AG09309 (cell line): Measurements from ENCODE around the gene DENND4B.

Experiments used
- DNase-seq: peaks from one replicate; pipeline ENCODE4 v3.0.0-alpha.2; 2010; ENCODE audit warnings: low read depth
- H3K4me3 ChIP-seq: 2 replicates; pipeline ENCODE4 v1.5.1; 2011; ENCODE audit warnings: mild to moderate bottlenecking, low read depth, low read length, moderate library complexity; ENCODE audit not compliant: control insufficient read depth
- TF ChIP-seq, protein P1 (sequence below): IDR thresholded peaks from 2 replicates; pipeline ENCODE4 v1.5.1; 2011; ENCODE audit warnings: mild to moderate bottlenecking, low read depth, low read length, inconsistent platforms; ENCODE audit not compliant: insufficient read depth, control insufficient read depth; ENCODE audit errors: missing control alignments

DENND4B gene

DNA sequence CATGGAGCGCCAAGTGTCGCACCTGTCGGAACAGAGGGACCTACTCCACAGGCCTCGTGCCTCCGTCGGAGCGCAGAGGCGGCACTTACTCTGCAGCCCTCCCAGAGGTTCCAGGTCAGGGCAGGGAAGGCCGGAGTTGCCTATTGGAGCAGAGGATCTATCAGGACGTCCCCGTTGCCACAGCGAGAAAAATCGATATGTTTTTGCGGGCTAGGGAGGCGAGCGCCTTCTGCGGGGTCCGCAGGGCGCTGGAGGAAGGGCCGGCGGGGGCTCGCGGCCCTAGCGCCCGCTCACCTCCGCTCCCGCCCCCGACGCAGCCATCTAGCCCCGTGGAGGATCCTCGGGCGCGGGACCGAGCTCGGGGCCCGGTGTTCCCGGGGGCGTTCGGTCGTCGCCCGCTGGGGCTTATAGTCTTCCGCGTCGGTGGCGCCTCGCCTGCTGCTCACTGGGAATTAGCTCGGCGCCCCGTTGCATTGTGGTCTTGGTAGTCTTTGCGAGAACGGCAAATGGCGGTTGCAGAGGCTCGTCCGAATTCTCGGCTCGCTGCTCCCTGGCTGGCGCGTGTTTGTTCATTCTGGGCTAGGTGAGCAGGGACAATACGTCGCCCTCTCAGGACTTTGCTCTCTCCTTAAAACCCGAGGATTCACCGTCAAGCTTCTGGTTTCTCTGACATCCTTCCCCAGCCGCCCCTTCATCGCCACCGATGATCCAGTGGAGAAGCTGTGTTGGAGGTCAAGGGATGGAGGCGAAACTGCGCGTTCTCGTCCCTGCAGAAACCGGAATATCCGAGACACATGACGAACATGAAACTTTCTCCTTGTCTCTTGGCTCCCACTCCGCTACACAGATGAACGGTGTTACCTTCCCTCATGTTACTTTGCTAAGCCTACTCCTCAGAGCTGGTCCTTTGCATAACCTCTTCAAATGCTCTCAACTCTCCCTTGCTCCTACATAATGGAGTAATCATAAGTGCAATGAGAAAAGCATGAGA lies 31.0 kb upstream of the DENND4B start, which contains the start of gene JTB:
Gene JTB (minus strand): TSS at position 425 of the 991 bp plus-strand sequence. CDS start 422 bp downstream, at position 3.
- peak within 1 kb of the TSS; percentile 89 for H3K4me3 ChIP-seq
- DNase-seq, result no peak
- TF ChIP-seq, protein P1, sequence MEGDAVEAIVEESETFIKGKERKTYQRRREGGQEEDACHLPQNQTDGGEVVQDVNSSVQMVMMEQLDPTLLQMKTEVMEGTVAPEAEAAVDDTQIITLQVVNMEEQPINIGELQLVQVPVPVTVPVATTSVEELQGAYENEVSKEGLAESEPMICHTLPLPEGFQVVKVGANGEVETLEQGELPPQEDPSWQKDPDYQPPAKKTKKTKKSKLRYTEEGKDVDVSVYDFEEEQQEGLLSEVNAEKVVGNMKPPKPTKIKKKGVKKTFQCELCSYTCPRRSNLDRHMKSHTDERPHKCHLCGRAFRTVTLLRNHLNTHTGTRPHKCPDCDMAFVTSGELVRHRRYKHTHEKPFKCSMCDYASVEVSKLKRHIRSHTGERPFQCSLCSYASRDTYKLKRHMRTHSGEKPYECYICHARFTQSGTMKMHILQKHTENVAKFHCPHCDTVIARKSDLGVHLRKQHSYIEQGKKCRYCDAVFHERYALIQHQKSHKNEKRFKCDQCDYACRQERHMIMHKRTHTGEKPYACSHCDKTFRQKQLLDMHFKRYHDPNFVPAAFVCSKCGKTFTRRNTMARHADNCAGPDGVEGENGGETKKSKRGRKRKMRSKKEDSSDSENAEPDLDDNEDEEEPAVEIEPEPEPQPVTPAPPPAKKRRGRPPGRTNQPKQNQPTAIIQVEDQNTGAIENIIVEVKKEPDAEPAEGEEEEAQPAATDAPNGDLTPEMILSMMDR, result no peak

DNA sequence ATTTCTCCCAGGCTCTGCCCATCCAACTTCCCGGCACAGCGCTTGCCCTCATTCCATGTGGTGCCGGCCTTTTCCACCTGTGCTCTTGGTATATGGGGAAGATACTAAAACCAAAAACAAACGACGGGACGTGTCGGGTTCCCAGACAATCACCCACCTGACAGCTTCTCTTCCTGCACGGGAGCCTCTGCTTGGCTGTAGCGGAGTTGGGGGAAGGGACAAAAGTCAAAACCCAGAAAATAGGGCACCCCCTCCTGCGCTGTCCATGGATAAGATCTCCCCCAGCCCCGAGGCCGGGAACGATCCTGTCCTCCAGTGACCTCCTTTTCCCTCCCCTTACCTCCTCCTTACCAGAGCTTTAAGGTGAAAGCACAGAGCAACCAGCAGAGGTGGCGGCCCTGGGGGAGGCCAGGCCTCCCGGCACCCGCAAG lies 30.3 kb upstream of the DENND4B start:
- H3K4me3 ChIP-seq, result peak overlapping the region; percentile 89
- DNase-seq, result no peak
- TF ChIP-seq, protein P1, result no peak

DNA sequence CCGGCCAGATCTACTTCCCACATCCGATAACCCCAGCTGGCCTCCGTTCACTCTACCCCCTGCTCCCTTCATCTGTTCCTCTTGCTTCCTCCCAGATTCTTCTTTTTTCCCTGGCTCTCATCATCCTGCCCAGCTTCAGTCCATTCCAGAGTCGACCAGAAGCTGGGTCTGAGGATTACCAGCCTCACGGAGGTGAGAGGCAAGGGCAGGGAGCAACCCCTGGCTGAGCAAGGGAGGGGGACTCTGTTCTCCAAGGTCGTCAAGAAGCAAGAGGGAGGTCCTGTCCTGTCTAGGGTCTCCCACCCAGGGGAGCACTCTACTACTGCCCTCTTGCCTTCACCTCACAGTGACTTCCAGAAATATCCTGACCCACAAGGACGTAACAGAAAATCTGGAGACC lies 27.0 kb upstream of the DENND4B start:
- TF ChIP-seq, protein P1, result no peak
- no peak for DNase-seq
- no peak overlapping the region for H3K4me3 ChIP-seq

DNA sequence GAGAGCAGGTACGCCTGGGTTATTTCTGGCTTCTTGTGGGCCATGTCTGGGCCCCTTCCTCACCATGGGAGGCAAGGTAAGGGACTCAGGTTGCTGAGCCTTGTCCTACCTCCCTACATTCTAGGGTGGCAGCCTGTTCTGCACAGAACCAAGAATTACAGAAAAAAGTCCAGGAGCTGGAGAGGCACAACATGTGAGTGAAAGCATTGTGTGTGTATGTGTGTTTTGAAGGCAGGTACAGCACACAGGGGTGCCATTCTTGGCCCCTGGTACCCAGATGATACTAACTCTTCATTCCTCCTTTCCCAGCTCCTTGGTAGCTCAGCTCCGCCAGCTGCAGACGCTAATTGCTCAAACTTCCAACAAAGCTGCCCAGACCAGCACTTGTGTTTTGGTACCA lies 26.6 kb upstream of the DENND4B start:
- TF ChIP-seq, protein P1, result no peak
- no peak overlapping the region for H3K4me3 ChIP-seq
- DNase-seq, result no peak

DNA sequence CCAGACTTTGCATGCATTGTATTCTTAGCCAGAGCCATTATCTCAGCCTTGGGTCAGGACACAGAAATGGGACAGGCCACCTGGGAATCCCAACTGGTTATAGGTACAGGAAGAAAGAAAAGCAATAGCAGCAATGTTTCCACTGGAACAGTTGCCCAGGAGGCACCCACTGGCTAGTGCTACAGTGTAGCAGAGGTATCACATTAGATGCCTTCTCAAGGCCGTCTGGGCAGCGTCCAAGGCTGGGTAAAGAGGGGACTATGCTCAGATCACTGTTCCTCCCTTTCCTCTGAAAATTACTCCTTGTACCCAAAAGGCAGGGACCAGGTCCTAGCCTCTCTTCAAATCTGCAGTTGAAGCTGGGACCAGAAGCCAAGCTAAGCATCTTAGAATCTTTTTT lies 23.8 kb upstream of the DENND4B start:
- TF ChIP-seq, protein P1, result no peak
- H3K4me3 ChIP-seq, result no peak overlapping the region
- no peak for DNase-seq

DNA sequence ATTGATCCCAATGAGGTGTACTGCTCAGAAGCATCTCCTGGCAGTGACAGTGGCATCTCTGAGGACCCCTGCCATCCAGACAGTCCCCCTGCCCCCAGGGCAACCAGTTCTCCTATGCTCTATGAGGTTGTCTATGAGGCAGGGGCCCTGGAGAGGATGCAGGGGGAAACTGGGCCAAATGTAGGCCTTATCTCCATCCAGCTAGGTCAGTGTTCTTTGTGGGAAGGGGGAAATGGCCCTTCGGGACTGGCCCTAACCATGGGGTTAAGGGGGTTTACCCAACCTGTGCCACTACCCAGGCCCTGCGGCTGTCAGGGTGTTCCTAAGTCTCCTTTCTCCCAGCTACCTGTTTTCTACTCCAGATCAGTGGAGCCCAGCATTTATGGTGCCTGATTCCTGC lies 22.5 kb upstream of the DENND4B start:
- TF ChIP-seq, protein P1, result no peak
- no peak overlapping the region for H3K4me3 ChIP-seq
- no peak for DNase-seq
